GM19240 (cell line): Measurements from ENCODE around the gene METTL8.
"Not testable (repeated sequence)": the region's sequence is repeated elsewhere in the genome, so short reads cannot be mapped to it uniquely, and the experiment has no call there.

ENCODE experiments used
- DNase-seq: peaks from one replicate; pipeline ENCODE4 v3.0.0; 2011; ENCODE audit warnings: low spot score; ENCODE audit not compliant: insufficient read length

METTL8 gene

GRCh38 chr2:171402906-171403580 lies 30.7 kb downstream of the METTL8 start:
- DNase-seq: no peak

- no peak for DNase-seq
Measured at GRCh38 chr2:171401947-171402346, 31.8 kb downstream of the METTL8 start.

GRCh38 chr2:171400395-171400794 lies 33.4 kb downstream of the METTL8 start:
- no peak for DNase-seq

GRCh38 chr2:171399292-171399691 lies 34.5 kb downstream of the METTL8 start:
- no peak for DNase-seq

- DNase-seq: no peak
Measured at GRCh38 chr2:171394164-171394740, 39.5 kb downstream of the METTL8 start.

- DNase-seq: no peak
Measured at GRCh38 chr2:171393487-171393886, 40.3 kb downstream of the METTL8 start.

GRCh38 chr2:171391532-171391931 lies 42.3 kb downstream of the METTL8 start:
- no peak for DNase-seq

GRCh38 chr2:171390941-171391516 lies 42.8 kb downstream of the METTL8 start:
- no peak for DNase-seq

GRCh38 chr2:171389780-171390179 lies 44.0 kb downstream of the METTL8 start:
- DNase-seq: no peak

GRCh38 chr2:171389325-171389724 lies 44.5 kb downstream of the METTL8 start:
- no peak for DNase-seq

GRCh38 chr2:171387052-171387451 lies 46.7 kb downstream of the METTL8 start:
- no peak for DNase-seq

GRCh38 chr2:171386627-171387026 lies 47.2 kb downstream of the METTL8 start:
- no peak for DNase-seq

- no peak for DNase-seq
Measured at GRCh38 chr2:171383134-171383533, 50.7 kb downstream of the METTL8 start.

GRCh38 chr2:171382175-171382574 lies 51.6 kb downstream of the METTL8 start:
- DNase-seq: not testable (repeated sequence)

GRCh38 chr2:171377852-171378251 lies 55.9 kb downstream of the METTL8 start:
- not testable (repeated sequence) for DNase-seq

- no peak for DNase-seq
Measured at GRCh38 chr2:171367692-171368091, 66.1 kb downstream of the METTL8 start.

GRCh38 chr2:171365778-171366177 lies 68.0 kb downstream of the METTL8 start:
- no peak for DNase-seq

- no peak for DNase-seq
Measured at GRCh38 chr2:171365232-171365631, 68.6 kb downstream of the METTL8 start.

- no peak for DNase-seq
Measured at GRCh38 chr2:171362396-171362795, 71.4 kb downstream of the METTL8 start.

GRCh38 chr2:171360905-171361304 lies 72.9 kb downstream of the METTL8 start:
- DNase-seq: no peak

- DNase-seq: not testable (repeated sequence)
Measured at GRCh38 chr2:171353746-171354145, 80.0 kb downstream of the METTL8 start.

GRCh38 chr2:171348056-171348455 lies 85.7 kb downstream of the METTL8 start:
- no peak for DNase-seq

- no peak for DNase-seq
Measured at GRCh38 chr2:171347591-171348032, 86.2 kb downstream of the METTL8 start.
